Loucy (cell line): ENCODE data around the gene USB1.

Experiments
- EZH2phosphoT487 ChIP-seq: fragments of 200-600 bp; IDR thresholded peaks from 2 replicates; pipeline ENCODE4 v1.6.1; 2018; ENCODE audit warnings: antibody characterized with exemption, mild to moderate bottlenecking, moderate library complexity, borderline replicate concordance
- TF ChIP-seq, protein P1 (sequence below): fragments of 200-600 bp; sonication (generic); conservative IDR thresholded peaks from 2 replicates; pipeline ENCODE4 v1.5.1; 2014; ENCODE audit warnings: mild to moderate bottlenecking, antibody characterized with exemption, low read length

DNA sequence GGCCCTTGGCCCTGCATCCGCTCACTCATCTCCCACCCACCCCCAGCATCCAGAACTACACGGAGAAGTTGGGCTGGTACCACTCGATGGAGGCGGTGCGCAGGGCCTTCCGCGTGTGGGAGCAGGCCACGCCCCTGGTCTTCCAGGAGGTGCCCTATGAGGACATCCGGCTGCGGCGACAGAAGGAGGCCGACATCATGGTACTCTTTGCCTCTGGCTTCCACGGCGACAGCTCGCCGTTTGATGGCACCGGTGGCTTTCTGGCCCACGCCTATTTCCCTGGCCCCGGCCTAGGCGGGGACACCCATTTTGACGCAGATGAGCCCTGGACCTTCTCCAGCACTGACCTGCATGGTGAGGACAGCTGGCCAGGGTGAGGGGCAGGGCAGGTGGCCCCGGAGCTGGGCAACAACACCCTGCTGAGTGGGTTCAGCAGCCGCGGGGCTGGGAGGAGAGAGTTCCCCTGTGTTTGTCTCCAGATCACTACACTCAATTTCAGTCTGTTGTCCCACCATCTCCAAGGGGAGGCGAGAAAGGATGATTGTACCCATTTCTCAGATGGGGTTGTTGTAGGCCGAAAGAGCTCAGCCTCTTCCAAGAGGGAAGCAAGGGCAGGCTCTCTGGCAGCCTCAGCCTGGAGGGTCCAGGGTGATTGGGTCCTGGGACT is 38.8 kb downstream of the USB1 start:
- TF ChIP-seq, protein P1, sequence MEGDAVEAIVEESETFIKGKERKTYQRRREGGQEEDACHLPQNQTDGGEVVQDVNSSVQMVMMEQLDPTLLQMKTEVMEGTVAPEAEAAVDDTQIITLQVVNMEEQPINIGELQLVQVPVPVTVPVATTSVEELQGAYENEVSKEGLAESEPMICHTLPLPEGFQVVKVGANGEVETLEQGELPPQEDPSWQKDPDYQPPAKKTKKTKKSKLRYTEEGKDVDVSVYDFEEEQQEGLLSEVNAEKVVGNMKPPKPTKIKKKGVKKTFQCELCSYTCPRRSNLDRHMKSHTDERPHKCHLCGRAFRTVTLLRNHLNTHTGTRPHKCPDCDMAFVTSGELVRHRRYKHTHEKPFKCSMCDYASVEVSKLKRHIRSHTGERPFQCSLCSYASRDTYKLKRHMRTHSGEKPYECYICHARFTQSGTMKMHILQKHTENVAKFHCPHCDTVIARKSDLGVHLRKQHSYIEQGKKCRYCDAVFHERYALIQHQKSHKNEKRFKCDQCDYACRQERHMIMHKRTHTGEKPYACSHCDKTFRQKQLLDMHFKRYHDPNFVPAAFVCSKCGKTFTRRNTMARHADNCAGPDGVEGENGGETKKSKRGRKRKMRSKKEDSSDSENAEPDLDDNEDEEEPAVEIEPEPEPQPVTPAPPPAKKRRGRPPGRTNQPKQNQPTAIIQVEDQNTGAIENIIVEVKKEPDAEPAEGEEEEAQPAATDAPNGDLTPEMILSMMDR: no peak
- TF ChIP-seq EZH2phosphoT487: no peak
